ENCODE measurements around the gene ZFYVE28.
A peak's percentile ranks its signal among the peaks of the same experiment; 100 is the strongest.

The ZFYVE28 gene

DNA sequence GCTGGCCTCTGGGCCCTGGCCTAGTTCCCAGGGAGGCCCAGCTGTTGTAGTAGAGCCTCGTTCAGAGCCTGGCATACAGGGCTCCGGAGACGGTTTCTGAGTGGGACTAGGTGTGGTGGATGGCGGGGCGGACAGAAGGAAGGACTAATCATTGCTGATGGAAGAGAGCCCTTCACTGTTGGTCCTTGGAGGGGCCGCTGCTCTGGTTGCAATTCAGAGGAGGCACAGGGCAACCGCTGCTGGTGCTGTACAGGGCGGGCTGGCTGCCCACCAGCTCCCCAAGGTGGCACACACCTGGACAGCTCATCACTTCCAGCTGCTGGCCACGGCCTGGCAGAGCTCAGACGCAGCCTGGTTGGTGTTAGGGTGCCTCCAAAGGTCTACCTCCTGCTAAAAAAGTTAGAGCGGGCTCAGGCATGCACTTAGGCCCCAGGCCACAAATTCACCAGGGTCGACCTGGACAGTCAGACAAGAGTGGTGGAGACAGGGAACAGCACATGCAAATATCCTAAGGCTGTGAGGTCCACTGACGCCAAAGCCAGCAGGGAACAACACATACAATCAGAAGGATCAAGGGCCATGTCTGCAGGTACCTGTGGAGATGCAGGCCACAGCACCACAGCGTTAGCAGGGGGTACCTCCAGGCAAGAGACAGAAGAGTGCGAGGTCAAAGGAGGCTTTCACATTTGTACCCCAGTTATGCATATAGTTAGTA lies 43.0 kb upstream of the ZFYVE28 start:
- Mint-ChIP-seq H3K9me3 (no peaks in the 10 kb centered on the region), H3K4me3 (peak overlapping the region; percentile 82), H3K27ac (peak overlapping the region; percentile 91), H3K27me3 (ENCODE audit: low read depth, poor library complexity) (peaks cover 37% of the 10 kb centered on the region), H3K36me3 (ENCODE audit: low read depth) (no peaks in the 10 kb centered on the region), H3K4me1 (peaks cover 35% of the 10 kb centered on the region)
- no peak for DNase-seq
- TF ChIP-seq, protein P1, sequence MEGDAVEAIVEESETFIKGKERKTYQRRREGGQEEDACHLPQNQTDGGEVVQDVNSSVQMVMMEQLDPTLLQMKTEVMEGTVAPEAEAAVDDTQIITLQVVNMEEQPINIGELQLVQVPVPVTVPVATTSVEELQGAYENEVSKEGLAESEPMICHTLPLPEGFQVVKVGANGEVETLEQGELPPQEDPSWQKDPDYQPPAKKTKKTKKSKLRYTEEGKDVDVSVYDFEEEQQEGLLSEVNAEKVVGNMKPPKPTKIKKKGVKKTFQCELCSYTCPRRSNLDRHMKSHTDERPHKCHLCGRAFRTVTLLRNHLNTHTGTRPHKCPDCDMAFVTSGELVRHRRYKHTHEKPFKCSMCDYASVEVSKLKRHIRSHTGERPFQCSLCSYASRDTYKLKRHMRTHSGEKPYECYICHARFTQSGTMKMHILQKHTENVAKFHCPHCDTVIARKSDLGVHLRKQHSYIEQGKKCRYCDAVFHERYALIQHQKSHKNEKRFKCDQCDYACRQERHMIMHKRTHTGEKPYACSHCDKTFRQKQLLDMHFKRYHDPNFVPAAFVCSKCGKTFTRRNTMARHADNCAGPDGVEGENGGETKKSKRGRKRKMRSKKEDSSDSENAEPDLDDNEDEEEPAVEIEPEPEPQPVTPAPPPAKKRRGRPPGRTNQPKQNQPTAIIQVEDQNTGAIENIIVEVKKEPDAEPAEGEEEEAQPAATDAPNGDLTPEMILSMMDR (IDR thresholded peaks at IDR 0.05): no peak

DNA sequence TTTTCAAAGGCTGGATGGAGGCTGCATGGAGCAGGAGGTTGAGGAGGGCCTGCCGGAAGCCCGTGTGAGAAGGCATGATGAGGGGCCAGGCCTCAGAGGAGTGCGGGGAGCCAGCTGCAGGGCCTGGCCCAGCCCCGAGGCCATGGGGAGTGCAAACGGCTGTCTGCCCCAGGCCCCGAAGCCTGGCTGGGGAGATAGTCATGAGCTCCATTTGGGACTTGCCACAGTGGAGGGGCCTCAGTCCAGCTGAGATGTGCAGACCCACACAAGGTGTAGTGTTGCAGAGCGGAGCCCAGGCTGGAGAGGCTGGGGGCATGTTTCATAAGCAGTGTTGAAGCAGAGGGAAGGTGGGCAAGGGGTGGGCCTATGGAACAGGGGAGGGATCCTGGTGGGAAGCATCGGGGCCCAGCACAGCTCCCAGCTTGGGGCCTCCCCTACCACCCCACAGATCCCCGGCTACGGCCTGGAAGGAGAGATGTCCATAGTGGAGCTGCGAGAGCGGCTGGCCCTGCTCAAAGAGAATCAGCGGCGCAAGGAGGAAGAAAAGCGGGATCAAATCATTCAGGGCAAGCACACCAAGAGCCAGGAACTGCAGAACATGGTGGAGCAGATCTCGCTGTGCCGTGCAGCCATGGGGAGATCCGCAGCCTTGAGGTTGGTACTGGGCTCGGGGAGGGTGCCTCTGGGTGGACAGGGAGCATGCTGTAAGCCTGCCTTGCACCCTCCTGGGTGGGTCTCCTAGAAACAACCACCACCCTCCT lies 41.3 kb upstream of the ZFYVE28 start:
- Mint-ChIP-seq H3K9me3 (no peaks in the 10 kb centered on the region), H3K4me1 (peaks cover 29% of the 10 kb centered on the region), H3K4me3 (peak overlapping the region; percentile 35), H3K27me3 (ENCODE audit: low read depth, poor library complexity) (peaks cover 37% of the 10 kb centered on the region), H3K36me3 (ENCODE audit: low read depth) (no peaks in the 10 kb centered on the region), H3K27ac (no peak overlapping the region)
- DNase-seq: no peak
- TF ChIP-seq, protein P1 (IDR thresholded peaks at IDR 0.05): no peak

DNA sequence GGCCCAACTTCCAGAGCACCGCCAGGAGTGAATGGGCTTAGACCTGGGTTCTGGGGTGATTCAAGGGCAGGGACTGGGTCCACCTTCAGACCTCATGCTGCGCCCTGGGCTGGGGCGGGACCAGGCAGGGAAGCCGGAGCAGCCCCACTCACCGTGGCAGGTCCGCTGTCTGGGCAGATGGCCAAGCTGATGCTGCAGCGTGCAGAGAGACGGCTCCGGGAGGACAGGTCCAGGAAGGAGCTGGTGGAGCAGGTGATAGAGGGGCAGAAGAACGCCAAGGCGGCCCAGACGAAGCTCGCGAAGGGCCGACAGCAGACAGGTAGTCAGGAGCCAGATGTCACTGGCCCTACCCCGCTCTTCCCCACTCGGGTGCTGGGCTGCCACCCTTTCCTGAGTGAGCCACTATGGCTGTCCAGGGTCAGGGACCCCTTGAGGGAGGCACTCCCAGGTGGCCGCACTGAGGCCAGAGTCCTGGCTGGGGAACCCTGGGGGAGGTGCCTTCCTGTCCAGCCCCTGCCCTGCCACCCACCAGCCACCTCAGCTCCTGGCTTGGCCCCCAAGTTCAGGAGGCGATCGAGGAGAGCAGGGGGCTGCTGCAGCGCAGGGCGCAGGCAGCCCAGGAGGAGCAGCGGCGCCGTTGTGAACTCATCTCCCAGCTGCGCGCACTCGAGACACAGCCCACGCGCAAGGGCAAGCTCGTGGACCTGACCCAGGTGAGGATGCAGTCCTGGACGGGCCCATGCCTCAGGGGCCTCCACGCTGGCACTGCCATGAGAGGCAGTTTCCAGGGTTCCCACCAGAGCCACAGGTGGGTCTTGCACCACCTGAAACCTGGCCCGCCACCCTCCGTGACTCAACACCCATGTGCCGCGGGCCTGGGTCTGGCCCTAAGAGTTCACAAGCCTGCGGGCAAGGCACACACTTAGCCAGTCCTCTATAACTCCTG lies 40.4 kb upstream of the ZFYVE28 start:
- no peak overlapping the region for H3K27ac Mint-ChIP-seq
- no peaks in the 10 kb centered on the region for H3K36me3 Mint-ChIP-seq (ENCODE audit: low read depth)
- TF ChIP-seq, protein P1 (IDR thresholded peaks at IDR 0.05): no peak
- no peak overlapping the region for H3K4me3 Mint-ChIP-seq
- no peaks in the 10 kb centered on the region for H3K9me3 Mint-ChIP-seq
- peaks cover 35% of the 10 kb centered on the region for H3K27me3 Mint-ChIP-seq (ENCODE audit: low read depth, poor library complexity)
- no peak for DNase-seq
- peaks cover 25% of the 10 kb centered on the region for H3K4me1 Mint-ChIP-seq

DNA sequence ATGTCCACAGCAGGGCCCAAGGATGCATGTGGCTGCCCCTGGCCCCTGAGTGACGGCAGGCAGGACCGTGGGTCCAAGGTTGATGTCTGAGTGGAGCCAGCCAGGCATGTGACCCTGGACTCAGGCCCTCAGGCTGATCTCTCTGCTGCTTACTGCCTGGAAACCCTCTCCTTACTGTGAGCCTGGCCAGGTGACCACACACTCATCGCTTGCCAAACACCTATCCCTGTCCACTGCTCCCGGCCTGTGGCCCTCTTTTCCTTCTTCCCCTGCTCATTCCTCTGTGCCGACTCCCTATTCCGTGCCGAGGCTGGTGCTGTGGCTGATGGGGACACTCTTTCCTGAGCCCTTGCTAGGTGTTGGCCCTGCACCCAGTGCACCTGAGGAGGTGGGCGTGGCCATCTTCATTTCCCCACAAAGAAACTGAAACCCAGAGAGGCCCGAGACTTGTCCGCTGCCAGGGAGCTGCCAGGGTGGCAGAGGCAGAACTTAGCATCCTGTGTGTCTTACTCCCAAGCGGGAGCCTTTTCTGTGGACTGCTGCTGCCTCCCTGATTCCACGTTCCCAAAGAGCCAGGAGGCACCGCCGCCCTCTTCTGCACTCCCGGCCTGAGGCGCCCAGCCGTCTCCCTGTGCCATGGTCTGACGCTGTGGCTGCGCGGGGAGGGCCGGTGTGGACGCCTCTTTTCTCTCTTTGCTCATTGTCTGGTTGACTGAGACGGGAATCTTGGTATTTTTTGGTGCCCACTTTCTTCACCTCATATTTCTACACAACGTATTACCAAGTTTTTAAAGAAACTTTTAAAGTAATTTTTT lies 39.2 kb upstream of the ZFYVE28 start:
- Mint-ChIP-seq H3K9me3 (no peaks in the 10 kb centered on the region), H3K27ac (no peak overlapping the region), H3K4me1 (peaks cover 28% of the 10 kb centered on the region), H3K4me3 (no peak overlapping the region), H3K36me3 (ENCODE audit: low read depth) (no peaks in the 10 kb centered on the region), H3K27me3 (ENCODE audit: low read depth, poor library complexity) (peaks cover 39% of the 10 kb centered on the region)
- TF ChIP-seq, protein P1 (IDR thresholded peaks at IDR 0.05): no peak
- no peak for DNase-seq
